Measurements from ENCODE around the gene MSX1. TPM values are rescaled to one million over a fixed set of nuclear protein-coding genes. Genes with fewer than 3 reads are reported as not detected.

MSX1 gene
- total and polyA plus RNA-seq, 3 donors from 2014 or later: 0.99 to 1.7 (median 1.7) TPM

DNA sequence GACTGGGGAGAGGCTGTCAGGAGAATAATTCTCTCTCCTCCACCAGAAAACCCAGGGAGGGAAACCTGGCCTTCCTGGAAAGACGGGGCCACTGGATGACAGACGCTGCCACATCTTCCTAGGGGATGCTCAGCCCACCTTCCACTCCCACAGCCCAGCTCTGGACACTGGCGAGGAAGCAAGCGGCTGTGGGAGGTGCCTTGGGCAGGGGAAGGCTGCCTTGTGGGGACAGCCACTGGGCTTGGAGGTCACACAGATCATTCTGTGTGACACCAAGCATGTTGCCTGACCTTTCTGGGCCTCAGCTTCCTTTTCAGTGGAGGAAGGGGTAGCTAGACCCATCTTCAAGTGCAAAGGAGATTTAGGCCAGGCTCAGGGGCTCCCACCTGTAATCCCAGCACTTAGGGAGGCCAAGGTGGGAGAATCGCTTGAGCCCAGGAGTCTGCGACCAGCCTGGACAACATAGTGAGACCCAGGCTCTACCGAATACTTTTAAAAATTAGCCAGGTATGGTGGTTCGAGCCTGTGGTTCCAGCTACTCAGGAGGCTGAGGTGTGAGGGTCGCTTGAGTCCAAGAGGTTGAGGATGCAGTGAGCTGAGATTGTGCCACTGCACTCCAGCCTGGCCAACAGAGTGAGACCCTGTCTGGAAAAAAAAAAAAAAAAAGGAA, 9.8 kb upstream of the MSX1 start:
- WGBS, 2 donors: 89 to 92% methylated on average over 9 of the region's 9 CpGs
- Histone ChIP-seq H3K9me3 (no peaks in the 10 kb centered on the region), H3K36me3 (ENCODE audit: low read depth, missing control alignments) (no peaks in the 10 kb centered on the region), H3K27me3 (peaks cover 4% of the 10 kb centered on the region), H3K27ac (no peak overlapping the region), H3K4me1 (peaks cover 9% of the 10 kb centered on the region), H3K4me3 (no peak overlapping the region)
- no peak for TF ChIP-seq POLR2A (IDR thresholded peaks at IDR 0.05)
- TF ChIP-seq, protein P1, sequence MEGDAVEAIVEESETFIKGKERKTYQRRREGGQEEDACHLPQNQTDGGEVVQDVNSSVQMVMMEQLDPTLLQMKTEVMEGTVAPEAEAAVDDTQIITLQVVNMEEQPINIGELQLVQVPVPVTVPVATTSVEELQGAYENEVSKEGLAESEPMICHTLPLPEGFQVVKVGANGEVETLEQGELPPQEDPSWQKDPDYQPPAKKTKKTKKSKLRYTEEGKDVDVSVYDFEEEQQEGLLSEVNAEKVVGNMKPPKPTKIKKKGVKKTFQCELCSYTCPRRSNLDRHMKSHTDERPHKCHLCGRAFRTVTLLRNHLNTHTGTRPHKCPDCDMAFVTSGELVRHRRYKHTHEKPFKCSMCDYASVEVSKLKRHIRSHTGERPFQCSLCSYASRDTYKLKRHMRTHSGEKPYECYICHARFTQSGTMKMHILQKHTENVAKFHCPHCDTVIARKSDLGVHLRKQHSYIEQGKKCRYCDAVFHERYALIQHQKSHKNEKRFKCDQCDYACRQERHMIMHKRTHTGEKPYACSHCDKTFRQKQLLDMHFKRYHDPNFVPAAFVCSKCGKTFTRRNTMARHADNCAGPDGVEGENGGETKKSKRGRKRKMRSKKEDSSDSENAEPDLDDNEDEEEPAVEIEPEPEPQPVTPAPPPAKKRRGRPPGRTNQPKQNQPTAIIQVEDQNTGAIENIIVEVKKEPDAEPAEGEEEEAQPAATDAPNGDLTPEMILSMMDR (IDR thresholded peaks at IDR 0.05): no peak
- intact Hi-C loops (cut with DNase I; ENCODE audit: low total_unique reads): no loop called here
- no peak for DNase-seq

DNA sequence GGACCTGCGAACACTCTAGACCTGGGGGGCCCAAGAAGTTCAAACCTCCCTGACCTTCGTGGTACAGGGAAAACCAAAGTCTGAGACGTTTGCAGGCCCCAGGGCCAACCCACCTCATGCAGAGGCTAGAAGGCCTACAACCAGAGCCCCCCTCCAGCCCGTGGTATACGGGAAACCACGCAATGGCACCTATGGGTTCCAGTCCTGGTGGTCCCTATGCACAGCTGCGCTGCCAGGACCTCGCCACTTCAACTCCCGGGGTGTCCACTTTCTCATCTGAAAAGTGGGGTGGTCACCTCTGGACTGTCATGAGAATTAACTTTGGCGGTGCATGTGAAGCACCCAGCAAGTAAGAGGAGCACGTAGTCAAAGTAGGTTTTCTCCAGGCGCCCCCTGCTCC, 8.4 kb upstream of the MSX1 start:
- intact Hi-C loops (cut with DNase I; ENCODE audit: low total_unique reads): no loop called here
- no peak for DNase-seq

DNA sequence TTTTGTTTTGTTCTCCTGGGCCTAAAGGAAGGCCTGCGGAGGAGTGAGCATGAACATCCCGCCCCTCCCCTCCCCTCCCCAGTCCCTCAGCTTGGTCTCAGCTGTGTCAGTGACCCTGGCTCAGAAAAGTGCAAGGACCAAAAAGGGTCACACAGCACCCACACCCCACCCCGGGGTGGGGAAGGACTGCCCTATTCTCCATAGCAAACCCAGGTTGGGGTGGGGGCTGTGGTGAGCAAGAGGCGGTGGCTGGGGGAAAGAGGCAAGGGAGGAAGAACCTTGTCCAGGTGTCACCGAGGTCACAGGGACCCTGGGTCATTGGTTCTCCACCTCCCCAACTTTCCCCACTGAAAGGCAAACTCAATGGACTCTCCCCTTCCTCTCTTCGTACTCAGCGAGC, 7.6 kb upstream of the MSX1 start:
- H3K36me3 ChIP-seq (ENCODE audit: low read depth, missing control alignments): no peaks in the 10 kb centered on the region
- no peak overlapping the region for H3K4me3 ChIP-seq
- H3K27me3 ChIP-seq: peaks cover 7% of the 10 kb centered on the region
- no peaks in the 10 kb centered on the region for H3K9me3 ChIP-seq
- TF ChIP-seq POLR2A (IDR thresholded peaks at IDR 0.05): no peak
- TF ChIP-seq, protein P1 (IDR thresholded peaks at IDR 0.05): no peak
- intact Hi-C loops (cut with DNase I; ENCODE audit: low total_unique reads): no loop called here
- no peak for DNase-seq
- H3K27ac ChIP-seq: no peak overlapping the region
- H3K4me1 ChIP-seq: peaks cover 19% of the 10 kb centered on the region
- WGBS, 2 donors: 53 to 76% methylated on average over 6 to 7 of the region's 7 CpGs

More for the DNA sequence above, 8.4 kb upstream of the MSX1 start:
- Histone ChIP-seq H3K9me3 (no peaks in the 10 kb centered on the region), H3K27ac (no peak overlapping the region), H3K36me3 (ENCODE audit: low read depth, missing control alignments) (no peaks in the 10 kb centered on the region), H3K4me1 (peaks cover 11% of the 10 kb centered on the region), H3K4me3 (no peak overlapping the region), H3K27me3 (peaks cover 4% of the 10 kb centered on the region)
- no peak for TF ChIP-seq POLR2A (IDR thresholded peaks at IDR 0.05)
- TF ChIP-seq, protein P1 (IDR thresholded peaks at IDR 0.05): no peak
- 91 to 96% methylated on average over 5 to 12 of the region's 12 CpGs for WGBS, 2 donors

DNA sequence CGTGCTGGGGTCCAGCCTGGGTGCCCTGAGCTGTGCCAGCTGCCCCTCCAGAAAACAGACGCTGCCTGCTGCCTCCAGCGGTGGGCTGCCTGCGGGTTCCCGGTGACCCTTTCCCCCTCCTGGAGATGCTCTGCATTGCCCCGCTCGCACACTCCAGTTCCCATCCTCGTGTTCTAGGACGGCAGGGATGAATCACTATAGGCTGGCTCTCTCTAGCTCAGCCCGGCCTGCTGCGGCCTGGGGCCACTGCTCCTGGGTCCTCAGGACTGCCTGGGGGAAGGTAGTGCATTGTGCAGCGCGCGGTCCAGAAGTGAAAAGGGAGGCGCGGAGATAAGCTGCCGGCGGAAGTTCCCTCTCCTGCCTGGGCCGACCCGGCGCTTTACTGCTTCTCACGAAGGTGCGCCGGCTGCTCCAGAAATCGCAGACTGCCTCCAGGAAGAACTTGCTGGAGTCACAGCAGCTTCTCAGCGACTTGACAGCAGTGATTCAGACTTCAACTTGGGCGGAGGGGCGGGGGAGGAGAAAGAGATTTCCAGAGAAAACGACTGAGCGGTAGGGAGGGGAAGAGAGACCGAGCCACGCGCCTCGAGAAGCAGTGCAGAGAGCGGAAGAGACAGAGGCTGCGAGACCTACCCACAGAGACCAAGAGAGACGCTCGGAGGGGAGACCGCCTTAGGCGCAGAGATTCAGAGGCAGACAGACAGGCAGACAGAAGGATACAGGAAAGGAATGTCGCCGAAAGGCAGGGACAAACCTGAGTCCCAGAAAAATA, 6.7 kb upstream of the MSX1 start:
- Histone ChIP-seq H3K9me3 (no peaks in the 10 kb centered on the region), H3K4me3 (peak overlapping the region; percentile 1 to 9), H3K36me3 (ENCODE audit: low read depth, missing control alignments) (no peaks in the 10 kb centered on the region), H3K27ac (no peak overlapping the region), H3K4me1 (peaks cover 21% of the 10 kb centered on the region), H3K27me3 (peaks cover 8% of the 10 kb centered on the region)
- TF ChIP-seq, protein P1 (IDR thresholded peaks at IDR 0.05): peak in 1 of 3 experiments; percentile 8
- TF ChIP-seq POLR2A (IDR thresholded peaks at IDR 0.05): no peak
- peak; percentile 35 for DNase-seq
- WGBS, 2 donors: 3 to 7% methylated on average over 30 to 42 of the region's 42 CpGs
- intact Hi-C loops (cut with DNase I; ENCODE audit: low total_unique reads): no loop called here

Measured in testis (tissue), 3 donors.